Colonic mucosa (tissue), 4 donors: ENCODE measurements around the gene COX6B1. TPM values are rescaled to one million over a fixed set of nuclear protein-coding genes. Genes with fewer than 3 reads are reported as not detected.

Experiments
- DNase-seq: peaks from one replicate; pipeline ENCODE4 v3.0.0-alpha.2; 2020
- H3K27ac ChIP-seq: fragments of 200-600 bp; one replicate; pipeline ENCODE4 v1.8.0; 2021
- H3K27me3 ChIP-seq: fragments of 200-600 bp; one replicate; pipeline ENCODE4 v1.8.0; 2021
- H3K36me3 ChIP-seq: fragments of 200-600 bp; one replicate; pipeline ENCODE4 v1.8.0; 2021
- H3K4me1 ChIP-seq: fragments of 200-600 bp; one replicate; pipeline ENCODE4 v1.8.0; 2021; ENCODE audit warnings: mild to moderate bottlenecking
- H3K4me3 ChIP-seq: fragments of 200-600 bp; one replicate; pipeline ENCODE4 v1.8.0; 2021
- H3K9ac ChIP-seq, 2 donors: one replicate each; pipeline ENCODE4 v1.7.0; 2013; ENCODE audit warnings: control low read depth in 2 of 2, low read depth in 2 of 2, low read length in 2 of 2
- H3K9me3 ChIP-seq: fragments of 200-600 bp; one replicate; pipeline ENCODE4 v1.8.0; 2021
- intact Hi-C: fragments of 100-400 bp; cut with DNase I; formaldehyde crosslinking; loops from one replicate; pipeline ENCODE4 v1.14.1; 2022
- total RNA-seq, 2 donors: library from RNA; stranded (reverse); fragmentation: NEBNext Ultra II Directional in 1 of 2; extraction: Animal tissue kit (Norgen Biotek cat#: 25700) in 1 of 2; gene quantifications; one replicate each; pipeline ENCODE4 v1.2.1, GENCODE V29; 2021
- TF ChIP-seq, protein P1 (sequence below): fragments of 200-600 bp; IDR thresholded peaks from one replicate; pipeline ENCODE4 v1.8.0; 2022; ENCODE audit warnings: antibody characterized with exemption, mild to moderate bottlenecking
- donor health status: healthy.
- donor health status: DM: no; HTN: no; CAD: no.
- donor health status: DM: no; HTN: no; CAD: no.

COX6B1 gene
- total RNA-seq, 2 donors from 2014 or later = 761 to 820 TPM

DNA sequence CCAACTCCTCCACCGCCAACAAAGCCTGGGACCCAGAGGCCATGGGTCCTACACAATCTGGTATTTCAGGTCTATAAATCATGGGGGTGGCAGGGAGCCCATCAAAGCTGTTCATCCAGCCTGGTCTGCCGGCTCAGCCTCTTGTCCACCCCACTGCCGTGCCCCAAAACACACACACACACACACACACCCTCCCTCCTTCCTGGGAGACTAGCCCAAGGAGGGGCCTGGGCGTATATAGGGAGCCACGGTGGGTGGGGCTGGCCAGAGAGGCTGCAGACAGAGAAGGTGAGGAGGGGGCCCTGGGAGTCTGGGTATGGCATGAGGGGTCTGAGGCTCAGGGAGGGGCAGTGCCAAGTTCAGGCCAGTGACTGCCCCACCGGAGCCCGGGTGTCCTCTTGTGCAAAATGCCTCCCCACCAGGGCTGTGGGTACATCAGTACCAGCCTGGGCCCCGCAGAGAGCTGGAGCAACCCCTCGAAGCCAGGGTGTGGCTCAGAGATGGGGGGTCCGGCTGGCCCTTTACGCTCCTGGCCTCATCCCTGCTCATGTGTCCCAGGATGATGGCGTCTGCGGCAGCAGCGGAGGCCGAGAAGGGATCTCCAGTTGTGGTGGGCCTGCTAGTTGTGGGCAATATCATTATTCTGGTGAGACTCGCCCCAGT is 18.3 kb downstream of the COX6B1 start, which contains the start of gene UPK1A:
UPK1A (plus strand) TSS at position 267 of the 663 bp plus-strand sequence; CDS start at position 563, 296 bp downstream.
- intact Hi-C loops = no loop called here
- Histone ChIP-seq H3K36me3 (no peaks in the 10 kb centered on the region), H3K9me3 (no peaks in the 10 kb centered on the region), H3K27ac (no peak within 1 kb of the TSS), H3K9ac (no peak within 1 kb of the TSS), H3K4me1 (no peaks in the 10 kb centered on the region), H3K27me3 (no peaks in the 10 kb centered on the region), H3K4me3 (no peak within 1 kb of the TSS)
- TF ChIP-seq, protein P1, sequence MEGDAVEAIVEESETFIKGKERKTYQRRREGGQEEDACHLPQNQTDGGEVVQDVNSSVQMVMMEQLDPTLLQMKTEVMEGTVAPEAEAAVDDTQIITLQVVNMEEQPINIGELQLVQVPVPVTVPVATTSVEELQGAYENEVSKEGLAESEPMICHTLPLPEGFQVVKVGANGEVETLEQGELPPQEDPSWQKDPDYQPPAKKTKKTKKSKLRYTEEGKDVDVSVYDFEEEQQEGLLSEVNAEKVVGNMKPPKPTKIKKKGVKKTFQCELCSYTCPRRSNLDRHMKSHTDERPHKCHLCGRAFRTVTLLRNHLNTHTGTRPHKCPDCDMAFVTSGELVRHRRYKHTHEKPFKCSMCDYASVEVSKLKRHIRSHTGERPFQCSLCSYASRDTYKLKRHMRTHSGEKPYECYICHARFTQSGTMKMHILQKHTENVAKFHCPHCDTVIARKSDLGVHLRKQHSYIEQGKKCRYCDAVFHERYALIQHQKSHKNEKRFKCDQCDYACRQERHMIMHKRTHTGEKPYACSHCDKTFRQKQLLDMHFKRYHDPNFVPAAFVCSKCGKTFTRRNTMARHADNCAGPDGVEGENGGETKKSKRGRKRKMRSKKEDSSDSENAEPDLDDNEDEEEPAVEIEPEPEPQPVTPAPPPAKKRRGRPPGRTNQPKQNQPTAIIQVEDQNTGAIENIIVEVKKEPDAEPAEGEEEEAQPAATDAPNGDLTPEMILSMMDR = no peak
- no peak for DNase-seq

GRCh38 chr19:35669566-35669965 is 21.4 kb downstream of the COX6B1 start:
- no peaks in the 10 kb centered on the region for H3K4me1 ChIP-seq
- no peak overlapping the region for H3K9ac ChIP-seq
- no peaks in the 10 kb centered on the region for H3K36me3 ChIP-seq
- peaks cover 18% of the 10 kb centered on the region for H3K27me3 ChIP-seq
- TF ChIP-seq, protein P1 = no peak
- H3K4me3 ChIP-seq = no peak overlapping the region
- H3K9me3 ChIP-seq = no peaks in the 10 kb centered on the region
- intact Hi-C loops = no loop called here
- no peak overlapping the region for H3K27ac ChIP-seq
- DNase-seq = no peak

- peaks cover 18% of the 10 kb centered on the region for H3K27me3 ChIP-seq
- TF ChIP-seq, protein P1 = no peak
- no peak for DNase-seq
- H3K9ac ChIP-seq = no peak overlapping the region
- intact Hi-C loops = no loop called here
- H3K27ac ChIP-seq = no peak overlapping the region
- no peaks in the 10 kb centered on the region for H3K9me3 ChIP-seq
- no peak overlapping the region for H3K4me3 ChIP-seq
- H3K36me3 ChIP-seq = no peaks in the 10 kb centered on the region
- no peaks in the 10 kb centered on the region for H3K4me1 ChIP-seq
These were observed 21.9 kb downstream of the COX6B1 start for GRCh38 chr19:35669974-35670373.

DNA sequence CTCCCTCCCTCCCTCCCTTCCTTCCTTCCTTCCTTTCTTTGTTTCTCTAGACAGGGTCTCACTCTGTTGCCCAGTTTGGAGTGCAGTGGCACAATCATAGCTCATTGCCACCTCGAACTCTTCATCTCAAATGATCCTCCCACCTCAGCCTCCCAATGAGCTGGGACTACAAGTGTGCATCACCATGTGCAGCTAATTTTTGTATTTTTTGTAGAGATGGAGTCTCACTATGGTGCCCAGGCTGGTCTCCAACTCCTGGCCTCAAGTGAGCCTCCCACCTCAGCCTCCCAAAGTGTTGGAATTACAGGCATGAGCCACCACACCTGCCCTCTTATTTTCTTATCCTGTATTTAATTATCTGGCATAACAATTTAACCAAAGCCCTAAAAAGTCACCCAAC is 22.6 kb downstream of the COX6B1 start:
- no peaks in the 10 kb centered on the region for H3K36me3 ChIP-seq
- no peak for DNase-seq
- H3K9ac ChIP-seq = no peak overlapping the region
- no peaks in the 10 kb centered on the region for H3K9me3 ChIP-seq
- TF ChIP-seq, protein P1 = no peak
- intact Hi-C loops = no loop called here
- H3K27me3 ChIP-seq = peaks cover 18% of the 10 kb centered on the region
- no peaks in the 10 kb centered on the region for H3K4me1 ChIP-seq
- H3K27ac ChIP-seq = no peak overlapping the region
- no peak overlapping the region for H3K4me3 ChIP-seq

DNA sequence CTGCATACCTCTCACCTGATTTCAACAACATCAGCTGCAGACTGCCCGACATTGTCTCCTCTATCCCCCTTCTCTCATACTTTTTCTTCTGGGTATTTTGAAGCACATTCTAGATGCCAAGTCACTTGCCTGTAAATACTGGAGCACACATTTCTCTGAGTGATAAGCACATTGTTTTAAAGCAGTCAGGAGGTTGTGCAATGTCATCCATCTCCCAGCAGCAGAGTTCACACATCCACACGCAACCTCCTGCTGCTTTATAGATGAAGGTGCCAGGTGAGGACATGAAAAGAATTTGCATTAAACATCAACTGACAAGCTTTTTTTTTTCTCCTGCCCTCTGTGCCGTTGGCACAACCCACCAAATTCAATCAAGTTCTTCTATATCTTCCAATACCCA is 23.7 kb downstream of the COX6B1 start:
- H3K27me3 ChIP-seq = peaks cover 18% of the 10 kb centered on the region
- no peaks in the 10 kb centered on the region for H3K4me1 ChIP-seq
- intact Hi-C loops = no loop called here
- no peak overlapping the region for H3K27ac ChIP-seq
- TF ChIP-seq, protein P1 = no peak
- no peaks in the 10 kb centered on the region for H3K9me3 ChIP-seq
- H3K9ac ChIP-seq = no peak overlapping the region
- no peaks in the 10 kb centered on the region for H3K36me3 ChIP-seq
- no peak overlapping the region for H3K4me3 ChIP-seq
- DNase-seq = no peak
